Stimulated activated CD8-positive, alpha-beta memory T cell treated with anti-CD3 and anti-CD28 coated beads, Interleukin-12 subunit alpha, Interleukin-12 subunit beta, amount 100 ng/mL, for 24 hours (primary cell): ENCODE measurements around the gene PIK3C3.
"Not testable (repeated sequence)": the region's sequence is repeated elsewhere in the genome, so short reads cannot be mapped to it uniquely, and the experiment has no call there.

Experiments used
- DNase-seq: peaks from one replicate; pipeline ENCODE4 v3.0.0-alpha.2; 2020; ENCODE audit errors: extremely low read depth

PIK3C3 gene

DNA sequence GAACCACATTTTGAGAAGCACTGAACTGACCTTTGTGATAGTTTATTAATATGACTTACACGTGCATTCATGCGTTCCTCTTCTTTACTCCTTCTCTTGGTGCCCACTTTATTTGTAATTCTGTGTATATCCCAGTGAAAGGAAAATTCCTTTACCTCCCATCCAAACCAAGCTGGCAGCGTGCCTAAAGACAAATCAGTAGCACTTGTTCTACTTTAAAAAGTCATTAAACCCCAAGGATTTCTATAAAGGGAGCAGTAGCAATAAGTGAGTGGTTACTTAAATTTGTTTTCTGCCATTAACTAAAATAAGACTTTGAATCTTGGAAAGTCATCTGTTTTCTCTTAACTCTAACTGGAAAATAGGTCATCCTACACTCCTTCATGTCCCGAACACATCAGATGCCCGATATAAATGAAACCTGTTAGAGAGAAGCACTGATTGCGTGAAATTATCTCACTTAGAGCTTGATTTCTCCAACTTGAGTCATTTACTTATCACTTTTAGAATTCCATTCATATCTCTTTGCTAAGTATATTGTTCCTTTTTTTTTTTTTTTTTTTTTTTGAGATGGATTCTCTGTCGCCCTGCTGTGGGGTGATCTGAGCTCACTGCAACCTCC is 10.7 kb downstream of the PIK3C3 start:
- DNase-seq: no peak

GRCh38 chr18:41966943-41967342 is 11.9 kb downstream of the PIK3C3 start:
- no peak for DNase-seq

GRCh38 chr18:41967680-41968079 is 12.6 kb downstream of the PIK3C3 start:
- no peak for DNase-seq

DNA sequence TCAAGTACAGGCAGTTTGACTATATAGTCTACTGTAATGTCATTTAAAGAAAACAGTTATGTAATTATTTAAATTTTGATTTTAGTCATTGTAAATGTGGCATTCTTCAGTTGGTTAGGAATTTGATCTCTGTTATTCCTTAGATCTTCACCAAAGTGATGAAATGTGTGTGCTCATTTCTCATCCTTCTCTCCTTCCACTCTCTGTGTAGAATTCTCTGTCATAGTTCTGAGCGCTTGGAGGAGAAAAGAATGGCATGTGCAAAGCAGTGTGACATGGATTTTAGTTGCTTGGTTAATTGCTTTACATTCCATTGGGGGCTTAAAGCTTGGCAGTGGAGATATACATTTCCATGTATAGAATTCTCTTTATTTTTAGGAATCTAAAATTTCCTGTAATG is 14.8 kb downstream of the PIK3C3 start:
- DNase-seq: no peak

DNA sequence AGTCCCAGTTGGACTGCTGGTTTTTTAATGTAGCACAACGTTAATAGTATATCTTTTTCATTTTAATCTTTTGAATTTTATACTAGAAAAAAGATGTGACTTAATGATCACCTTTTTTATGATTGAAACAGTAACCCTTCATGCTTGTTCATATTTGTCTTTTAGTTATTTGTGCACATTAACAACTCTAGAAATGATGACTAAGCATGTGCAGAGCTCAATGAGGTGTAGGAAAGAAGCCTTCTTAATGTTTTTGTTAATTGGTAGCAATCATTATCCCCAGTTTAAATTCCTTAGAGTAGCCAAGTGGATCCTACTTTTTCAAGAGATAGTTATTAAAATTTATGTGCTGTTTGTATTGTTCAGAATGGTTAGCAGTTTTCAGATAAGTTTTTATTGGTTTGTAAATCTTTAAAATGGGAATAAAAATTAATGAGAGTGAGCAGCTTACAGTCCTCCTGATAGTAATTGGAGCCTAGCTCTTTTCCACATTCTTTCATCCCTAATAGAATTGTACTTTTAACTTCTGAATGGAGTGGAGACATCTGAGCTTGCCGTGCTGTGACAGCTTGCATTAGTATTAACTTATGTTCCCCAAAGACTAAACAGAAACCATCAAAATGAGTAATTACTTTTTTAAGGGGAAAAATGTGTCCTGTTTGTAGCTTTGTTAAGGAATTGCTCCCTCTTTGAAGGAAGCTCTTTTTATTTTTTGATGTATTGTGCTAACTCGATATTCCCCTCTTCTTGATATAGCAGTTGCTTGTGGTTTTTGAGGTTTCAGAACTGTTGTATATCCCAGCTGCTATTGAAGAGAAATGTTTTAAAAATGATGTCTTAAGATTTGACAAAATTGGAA is 17.3 kb downstream of the PIK3C3 start:
- no peak for DNase-seq

DNA sequence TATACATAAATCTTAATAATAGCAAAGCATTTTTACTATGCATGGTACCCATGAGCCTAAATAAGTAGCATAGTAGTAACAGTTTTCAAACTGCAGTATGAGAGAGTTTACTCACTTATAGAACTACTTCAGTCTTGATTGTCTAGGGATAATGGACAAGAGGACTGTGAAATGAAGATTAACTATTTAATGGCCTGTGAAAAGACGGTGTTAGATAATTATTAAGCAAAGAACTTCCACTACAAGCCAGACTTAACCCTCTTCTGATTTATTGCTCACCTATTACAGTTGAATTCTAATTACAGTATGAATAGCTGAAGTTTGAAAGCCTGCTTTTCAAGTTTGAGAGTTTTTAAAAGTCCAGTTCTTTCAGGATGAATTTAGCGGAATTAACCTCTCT is 18.9 kb downstream of the PIK3C3 start:
- no peak for DNase-seq

- DNase-seq: no peak
Observed at GRCh38 chr18:41974796-41975201, 19.8 kb downstream of the PIK3C3 start.

DNA sequence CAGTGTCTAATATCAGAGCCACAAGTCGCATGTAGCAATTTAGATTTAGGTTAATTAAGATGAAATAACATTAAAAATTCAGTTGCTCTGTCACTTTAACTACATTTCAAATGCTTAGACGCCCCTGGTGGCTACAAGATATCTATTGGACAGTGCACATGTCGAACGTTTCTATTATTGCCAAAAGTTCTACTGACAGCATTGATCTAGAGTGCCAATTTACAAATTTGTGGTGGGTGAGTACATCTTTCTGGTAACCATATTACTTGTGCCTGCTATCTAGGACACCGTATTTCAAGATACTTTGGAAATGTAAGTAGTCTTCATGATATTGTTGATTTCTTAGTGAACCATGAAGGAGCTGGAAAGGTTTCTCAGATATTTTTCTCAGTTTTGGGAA is 20.2 kb downstream of the PIK3C3 start:
- DNase-seq: no peak

DNA sequence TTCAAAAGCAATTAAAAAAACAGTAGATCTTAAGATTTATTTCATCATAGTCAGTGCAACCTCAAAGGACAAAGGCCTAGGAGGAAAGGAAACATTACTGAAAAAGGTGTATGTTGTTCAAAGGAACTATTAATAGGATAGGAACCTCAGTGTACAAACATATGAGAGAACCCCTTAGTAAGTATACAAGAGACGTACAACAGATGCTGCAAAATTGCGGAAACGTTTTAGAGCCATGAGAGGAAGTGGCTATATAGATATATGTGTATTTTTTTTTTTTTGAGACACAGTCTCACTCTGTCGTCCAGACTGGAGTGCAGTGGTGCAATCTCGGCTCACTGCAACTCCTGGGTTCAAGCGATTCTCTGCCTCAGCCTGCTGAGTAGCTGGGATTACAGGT is 22.2 kb downstream of the PIK3C3 start:
- no peak for DNase-seq

DNA sequence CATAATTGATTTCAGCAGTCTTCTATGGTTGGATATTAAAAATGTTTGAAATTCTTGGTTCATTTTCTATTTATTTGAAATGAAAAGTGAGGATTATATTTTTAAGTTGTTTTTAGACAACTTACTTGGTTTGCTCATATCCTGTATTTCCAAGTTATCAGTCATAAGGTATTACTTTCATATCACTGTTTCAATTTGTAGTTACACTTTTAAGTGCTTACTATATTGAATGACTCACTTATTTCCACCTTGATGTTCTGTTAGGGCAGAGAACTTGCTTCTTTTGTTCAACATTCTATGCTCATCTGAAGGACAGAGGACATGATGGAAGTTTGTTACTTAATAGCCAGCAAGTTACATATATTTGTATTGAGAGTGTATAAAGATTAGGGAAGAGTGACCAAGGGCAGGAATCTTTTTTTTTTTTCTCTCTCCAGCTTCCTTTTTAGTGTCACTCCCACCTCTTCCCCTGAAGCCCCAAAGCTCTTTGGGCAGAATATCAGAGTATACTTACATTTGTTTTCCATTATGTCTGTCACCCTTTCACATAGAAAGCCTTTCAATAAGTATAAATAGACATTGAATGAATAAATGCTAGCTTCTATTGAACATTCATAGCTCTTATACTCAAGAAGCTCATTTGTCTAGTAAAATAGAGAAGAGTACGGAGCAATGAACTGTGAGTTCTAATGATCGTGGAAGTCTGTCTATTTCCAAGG is 28.1 kb downstream of the PIK3C3 start:
- DNase-seq: no peak

- no peak for DNase-seq
Observed at GRCh38 chr18:41985914-41986313, 30.9 kb downstream of the PIK3C3 start.

GRCh38 chr18:41989508-41989907 is 34.5 kb downstream of the PIK3C3 start:
- no peak for DNase-seq

DNA sequence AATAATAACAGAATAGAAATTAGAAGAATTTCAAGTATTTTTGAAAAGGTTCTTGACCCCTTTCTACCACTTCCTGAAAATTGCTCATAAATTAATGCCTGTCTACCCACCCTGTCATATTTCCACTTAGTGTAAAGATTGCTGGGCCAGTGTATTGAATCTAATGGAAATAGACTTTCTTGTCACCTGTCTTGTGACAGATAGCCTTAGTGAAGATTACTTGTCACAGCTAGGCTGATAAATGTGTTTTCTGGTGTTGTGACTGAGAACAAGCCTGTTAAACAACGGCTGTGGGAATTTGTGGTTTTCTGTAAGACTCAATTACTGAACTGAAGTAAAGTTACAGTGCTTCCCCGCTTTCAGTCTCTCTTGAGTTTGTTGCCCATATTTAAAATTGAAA is 37.0 kb downstream of the PIK3C3 start:
- DNase-seq: no peak

DNA sequence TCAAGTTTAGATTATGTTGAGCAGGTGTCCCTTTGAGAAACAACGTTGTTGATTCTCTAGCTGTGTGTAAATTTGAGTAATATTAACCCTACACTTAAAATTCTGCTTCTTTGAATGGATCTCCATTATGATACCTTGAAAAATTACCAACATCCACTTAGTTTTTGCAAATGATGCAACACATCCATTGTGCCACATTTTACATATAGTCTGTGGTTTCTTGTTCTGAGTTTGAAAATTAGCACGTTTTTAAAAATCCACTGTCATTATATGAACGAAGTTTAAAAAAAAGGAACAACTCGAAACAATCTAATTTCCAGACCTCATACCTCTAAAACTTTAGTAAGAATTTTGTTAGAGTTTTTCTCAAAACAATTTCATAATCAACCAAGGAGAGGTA is 37.7 kb downstream of the PIK3C3 start:
- no peak for DNase-seq

- DNase-seq: no peak
Observed at GRCh38 chr18:41993151-41993550, 38.1 kb downstream of the PIK3C3 start.

- no peak for DNase-seq
Observed at GRCh38 chr18:41996020-41996419, 41.0 kb downstream of the PIK3C3 start.

- no peak for DNase-seq
Observed at GRCh38 chr18:41999751-42000150, 44.7 kb downstream of the PIK3C3 start.

GRCh38 chr18:42001801-42002200 is 46.8 kb downstream of the PIK3C3 start:
- no peak for DNase-seq

DNA sequence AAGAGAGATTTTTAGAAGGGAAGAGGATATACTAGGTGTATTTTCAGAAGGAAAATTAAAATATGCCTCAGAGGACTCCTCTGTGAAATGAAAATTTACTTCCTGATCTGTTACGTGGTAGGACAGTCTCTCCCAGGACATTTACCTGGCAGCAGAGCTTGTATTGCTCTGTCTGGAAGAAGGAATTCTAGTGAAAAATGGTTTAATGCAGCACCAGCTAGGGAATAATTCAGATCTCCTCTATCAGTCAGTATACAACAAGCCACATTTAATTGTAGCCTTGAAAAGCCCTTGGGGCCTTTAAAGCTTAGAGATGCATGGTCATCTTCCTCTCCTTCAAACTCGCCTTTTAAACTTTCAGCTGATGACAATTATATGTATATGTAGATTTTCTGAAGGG is 49.6 kb downstream of the PIK3C3 start:
- DNase-seq: no peak

- no peak for DNase-seq
Observed at GRCh38 chr18:42005782-42006181, 50.7 kb downstream of the PIK3C3 start.

- DNase-seq: not testable (repeated sequence)
Observed at GRCh38 chr18:42009457-42009856, 54.4 kb downstream of the PIK3C3 start.

GRCh38 chr18:42011053-42011452 is 56.0 kb downstream of the PIK3C3 start:
- DNase-seq: no peak

GRCh38 chr18:42018831-42019230 is 63.8 kb downstream of the PIK3C3 start:
- DNase-seq: no peak
